Bronchial epithelial cell (primary cell): ENCODE data around the gene HEATR9. TPM values are rescaled to one million over a fixed set of nuclear protein-coding genes. Genes with fewer than 3 reads are reported as not detected.

Source experiments
- DNase-seq: peaks from one replicate; pipeline ENCODE4 v3.0.0-alpha.2; 2010; ENCODE audit warnings: low read depth
- FAIRE-seq: peaks from 2 replicates; lab custom pipeline; 2011; peaks lifted over from hg19 to GRCh38; lab: Jason Lieb, UNC
- H3K27me3 ChIP-seq: 2 replicates; pipeline ENCODE4 v1.5.1; 2011; ENCODE audit warnings: low read length; ENCODE audit not compliant: control insufficient read depth, insufficient read depth
- H3K36me3 ChIP-seq: 2 replicates; pipeline ENCODE4 v1.5.1; 2011; ENCODE audit warnings: low read length; ENCODE audit not compliant: control insufficient read depth, insufficient read depth
- H3K4me3 ChIP-seq: 2 replicates; pipeline ENCODE4 v1.5.1; 2011; ENCODE audit warnings: mild to moderate bottlenecking, low read depth, low read length, control low read depth
- total RNA-seq: library from RNA; depleted of rRNA; stranded (reverse); fragments of >200 nt; gene quantifications from 2 replicates; pipeline ENCODE4 v1.2.1, GENCODE V29; 2014
- TF ChIP-seq, protein P1 (sequence below): IDR thresholded peaks from 2 replicates; pipeline ENCODE4 v1.5.1; 2011; ENCODE audit warnings: mild to moderate bottlenecking, moderate library complexity, low read length, control low read depth, inconsistent platforms; ENCODE audit not compliant: insufficient read depth, severe bottlenecking

HEATR9 gene
- total RNA-seq, 1 donor from 2014 or later: not detected

DNA sequence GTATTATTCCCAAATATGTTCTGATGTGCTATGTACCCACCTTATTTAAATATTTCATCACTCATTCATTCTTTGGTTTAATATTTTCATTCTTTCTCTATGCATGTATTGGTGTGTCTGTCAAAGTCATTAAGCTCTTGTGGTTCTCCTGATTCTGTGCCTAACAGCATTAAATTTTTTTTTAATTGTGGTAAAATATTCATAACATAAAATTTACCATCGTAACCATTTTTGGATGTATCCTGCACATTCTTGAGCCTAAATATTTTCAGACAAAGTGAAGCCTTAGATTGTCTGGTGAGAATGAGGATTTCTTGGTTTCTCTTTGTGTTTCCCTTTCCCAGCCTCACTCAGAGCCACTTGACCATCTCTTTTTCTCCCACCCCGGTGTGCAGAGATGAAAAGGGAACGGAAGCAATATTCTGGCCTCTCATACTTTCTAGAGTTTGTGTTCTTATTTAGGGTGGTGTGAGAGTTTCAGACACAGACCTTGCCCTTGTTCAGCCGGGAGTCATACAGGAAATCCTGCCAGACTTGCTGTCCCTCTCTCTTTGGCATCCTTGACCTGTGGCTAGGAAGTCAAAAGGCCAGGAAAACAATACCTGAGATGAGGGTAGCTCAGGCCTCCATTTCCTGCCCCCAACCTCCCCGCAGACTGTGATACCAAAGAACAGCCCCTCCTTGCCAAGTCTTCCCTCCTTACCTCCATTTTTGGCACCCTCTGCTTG lies 6.5 kb upstream of the HEATR9 start:
- H3K36me3 ChIP-seq: no peaks in the 10 kb centered on the region
- no peaks in the 10 kb centered on the region for H3K27me3 ChIP-seq
- H3K4me3 ChIP-seq: no peak overlapping the region
- TF ChIP-seq, protein P1, sequence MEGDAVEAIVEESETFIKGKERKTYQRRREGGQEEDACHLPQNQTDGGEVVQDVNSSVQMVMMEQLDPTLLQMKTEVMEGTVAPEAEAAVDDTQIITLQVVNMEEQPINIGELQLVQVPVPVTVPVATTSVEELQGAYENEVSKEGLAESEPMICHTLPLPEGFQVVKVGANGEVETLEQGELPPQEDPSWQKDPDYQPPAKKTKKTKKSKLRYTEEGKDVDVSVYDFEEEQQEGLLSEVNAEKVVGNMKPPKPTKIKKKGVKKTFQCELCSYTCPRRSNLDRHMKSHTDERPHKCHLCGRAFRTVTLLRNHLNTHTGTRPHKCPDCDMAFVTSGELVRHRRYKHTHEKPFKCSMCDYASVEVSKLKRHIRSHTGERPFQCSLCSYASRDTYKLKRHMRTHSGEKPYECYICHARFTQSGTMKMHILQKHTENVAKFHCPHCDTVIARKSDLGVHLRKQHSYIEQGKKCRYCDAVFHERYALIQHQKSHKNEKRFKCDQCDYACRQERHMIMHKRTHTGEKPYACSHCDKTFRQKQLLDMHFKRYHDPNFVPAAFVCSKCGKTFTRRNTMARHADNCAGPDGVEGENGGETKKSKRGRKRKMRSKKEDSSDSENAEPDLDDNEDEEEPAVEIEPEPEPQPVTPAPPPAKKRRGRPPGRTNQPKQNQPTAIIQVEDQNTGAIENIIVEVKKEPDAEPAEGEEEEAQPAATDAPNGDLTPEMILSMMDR: no peak
- DNase-seq (no peak), FAIRE-seq (no peak)

DNA sequence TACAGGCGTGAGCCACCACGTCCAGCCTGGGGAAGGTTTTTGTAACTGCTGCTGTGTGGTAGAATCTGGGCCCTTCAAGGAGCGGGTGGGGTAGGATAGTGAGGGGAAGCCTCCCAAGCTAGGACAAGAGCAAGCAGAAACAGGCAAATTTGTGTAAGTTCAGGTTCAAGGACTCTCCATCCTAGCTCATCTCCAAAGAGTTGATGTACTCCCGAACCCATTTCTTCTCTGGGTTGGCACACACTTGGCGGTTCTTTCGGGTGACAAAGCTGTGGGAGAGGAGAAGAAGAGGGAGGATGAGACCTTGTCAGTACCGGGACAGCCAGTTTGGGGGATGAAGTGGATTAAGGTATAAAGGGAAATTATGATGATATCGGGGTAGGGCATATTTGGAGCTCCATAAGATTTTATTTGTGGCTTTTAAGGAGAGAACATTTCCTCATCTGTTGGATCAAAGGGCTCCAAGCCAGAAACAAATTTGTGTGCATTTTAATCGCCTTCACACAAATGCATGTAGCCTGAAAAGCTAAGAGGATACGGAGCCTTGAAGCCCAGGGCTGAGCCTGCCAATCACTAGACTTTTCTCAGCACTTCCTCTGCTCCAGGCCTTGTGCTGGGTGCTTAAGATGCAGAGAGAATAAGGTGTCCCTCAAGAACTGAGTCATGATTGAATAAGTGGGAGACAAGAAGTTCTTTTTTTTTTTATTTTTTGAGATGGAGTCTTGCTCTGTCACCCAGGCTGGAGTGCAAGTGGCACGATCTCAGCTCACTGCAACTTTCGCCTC lies 3.7 kb upstream of the HEATR9 start:
- no peaks in the 10 kb centered on the region for H3K27me3 ChIP-seq
- FAIRE-seq (no peak), DNase-seq (no peak)
- no peak overlapping the region for H3K4me3 ChIP-seq
- H3K36me3 ChIP-seq: no peaks in the 10 kb centered on the region
- TF ChIP-seq, protein P1: no peak

DNA sequence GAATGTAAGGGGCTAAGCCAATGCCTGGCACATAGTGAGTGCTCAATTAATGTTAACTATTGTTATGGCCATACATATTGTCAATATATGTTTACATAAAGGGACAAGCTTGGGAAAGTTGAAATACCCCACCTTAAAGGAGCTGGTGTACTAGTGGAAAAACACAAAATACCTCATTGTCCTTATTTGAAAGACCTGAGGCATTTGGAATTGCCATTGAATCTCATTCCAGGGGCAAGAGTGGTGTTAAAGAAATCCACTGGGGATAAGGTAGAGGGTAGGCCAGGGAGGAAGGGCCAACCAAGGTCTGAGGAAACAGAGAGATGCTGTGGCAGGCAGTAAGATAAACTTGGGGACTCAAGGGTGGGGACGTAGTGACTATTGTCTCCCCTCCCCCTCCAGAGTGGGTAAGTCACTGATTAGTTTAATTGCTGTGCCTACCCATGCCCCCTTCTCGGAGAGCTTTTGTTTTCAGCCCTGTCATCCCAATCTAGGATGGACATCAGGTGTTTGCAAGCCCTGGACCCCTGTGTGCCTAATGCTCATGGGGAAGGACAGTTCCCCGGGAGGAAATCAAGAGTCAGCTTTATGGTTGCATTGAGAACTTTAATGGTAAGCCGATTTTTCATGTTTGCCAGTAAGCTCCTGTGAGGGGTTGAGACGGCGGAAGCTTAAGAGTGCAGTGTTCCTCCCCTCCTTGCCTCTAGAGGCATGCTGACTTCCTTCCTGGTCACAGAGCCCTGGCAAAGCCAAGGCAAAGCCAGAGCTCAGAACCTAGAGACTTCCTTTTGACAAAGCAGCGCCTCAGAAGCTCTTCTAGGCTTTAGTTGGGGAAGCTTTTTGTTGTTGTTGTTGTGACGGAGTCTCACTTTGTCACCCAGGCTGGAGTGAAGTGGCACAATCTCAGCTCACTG lies 2.5 kb upstream of the HEATR9 start:
- FAIRE-seq (no peak), DNase-seq (no peak)
- no peak overlapping the region for H3K4me3 ChIP-seq
- H3K27me3 ChIP-seq: no peaks in the 10 kb centered on the region
- TF ChIP-seq, protein P1: no peak
- no peaks in the 10 kb centered on the region for H3K36me3 ChIP-seq

DNA sequence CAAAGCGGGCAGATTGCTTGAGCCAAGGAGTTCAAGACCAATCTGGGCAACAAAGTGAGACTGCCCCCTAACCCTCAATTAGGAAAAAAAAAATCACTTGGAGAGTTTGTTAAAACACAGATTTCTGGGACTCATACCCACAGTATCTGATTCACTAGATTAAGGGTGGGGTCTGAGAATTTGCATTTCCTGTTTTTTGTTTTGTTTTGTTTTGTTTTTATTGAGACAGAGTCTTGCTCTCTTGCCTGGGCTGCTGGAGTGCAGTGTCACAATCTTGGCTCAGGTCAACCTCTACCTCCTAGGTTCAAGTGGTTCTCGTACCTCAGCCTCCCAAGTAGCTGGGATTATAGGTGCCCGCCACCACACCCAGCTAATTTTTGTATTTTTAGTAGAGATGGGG lies 1.1 kb downstream of the HEATR9 start:
- FAIRE-seq (no peak), DNase-seq (no peak)
- H3K36me3 ChIP-seq: no peaks in the 10 kb centered on the region
- H3K4me3 ChIP-seq: no peak overlapping the region
- no peaks in the 10 kb centered on the region for H3K27me3 ChIP-seq
- TF ChIP-seq, protein P1: no peak

DNA sequence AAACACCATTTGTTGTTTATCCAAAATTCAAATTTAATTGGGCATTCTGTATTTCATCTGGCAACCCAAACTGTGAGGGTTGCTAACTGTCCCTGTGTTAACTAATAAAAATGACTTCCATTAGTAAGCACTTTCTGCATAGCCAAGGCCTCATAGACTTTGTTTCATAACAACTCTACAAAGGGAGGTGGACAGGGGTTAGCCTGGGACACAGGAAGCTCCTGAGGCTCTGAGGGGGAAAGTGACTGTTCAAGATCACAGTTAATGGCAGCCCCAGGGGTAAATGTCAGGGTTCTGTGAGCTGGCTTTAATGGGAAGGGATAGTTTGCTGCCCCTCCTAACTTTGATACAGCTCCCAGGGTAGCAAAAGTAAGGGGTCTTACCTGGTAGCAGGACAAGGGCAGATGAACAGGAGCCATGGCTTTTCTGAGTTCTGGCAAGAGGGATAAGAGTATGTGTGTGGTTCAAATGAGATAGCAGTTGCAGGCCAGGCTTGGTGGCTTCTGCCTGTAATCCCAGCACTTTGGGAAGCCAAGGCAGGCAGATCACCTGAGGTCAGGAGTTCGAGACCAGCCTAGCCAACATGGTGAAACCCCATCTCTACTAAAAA lies 2.2 kb downstream of the HEATR9 start:
- FAIRE-seq (no peak), DNase-seq (no peak)
- no peaks in the 10 kb centered on the region for H3K36me3 ChIP-seq
- no peak overlapping the region for H3K4me3 ChIP-seq
- TF ChIP-seq, protein P1: no peak
- no peaks in the 10 kb centered on the region for H3K27me3 ChIP-seq
